Caco-2 (cell line): ENCODE results near the gene KCNG3. TPM values are rescaled to one million over a fixed set of nuclear protein-coding genes. Genes with fewer than 3 reads are reported as not detected.

Experiments used
- BruUV-seq: library from RNA; stranded (reverse); fragments of 400-500 nt; replicated peaks from 2 replicates; lab custom pipeline; 2021; lab: Mats Ljungman, UMichigan
- CTCF ChIA-PET: fragments of 300-600 bp; sonication (Branson Sonifier 250); formaldehyde crosslinking; loops from one replicate; lab custom pipeline; 2022; ENCODE audit warnings: antibody characterized with exemption; lab: Charles Lee
- POLR2A ChIA-PET: fragments of 300-600 bp; sonication (Branson Sonifier 250); formaldehyde crosslinking; loops from one replicate; lab custom pipeline; 2022; ENCODE audit warnings: antibody characterized with exemption; lab: Charles Lee
- DNase-seq, 2 experiments: peaks; one replicate each; pipeline versions ENCODE4 v3.0.0 to v3.0.0-alpha.2; 2020 to 2022
- H3K27me3 ChIP-seq: replicated peaks from 2 replicates; pipeline ENCODE4 v1.6.0; 2011; ENCODE audit warnings: low read length; ENCODE audit not compliant: control insufficient read depth, insufficient read depth
- H3K36me3 ChIP-seq: 2 replicates; pipeline ENCODE4 v1.5.1; 2011; ENCODE audit warnings: low read length; ENCODE audit not compliant: control insufficient read depth, insufficient read depth
- H3K4me1 ChIP-seq: fragments of 250-450 bp; sonication (Bioruptor Pico); 2 replicates; pipeline ENCODE4 v1.5.1; 2020; ENCODE audit warnings: mild to moderate bottlenecking
- H3K4me3 ChIP-seq: 2 replicates; pipeline ENCODE4 v1.5.1; 2011; ENCODE audit warnings: low read depth, mild to moderate bottlenecking, control low read depth, low read length
- H3K9me3 ChIP-seq: fragments of 250-450 bp; sonication (Bioruptor Pico); 2 replicates; pipeline ENCODE4 v1.5.1; 2020; ENCODE audit warnings: mild to moderate bottlenecking, moderate library complexity
- H3K27ac Mint-ChIP-seq: one replicate; pipeline ENCODE4 v1.8.0; 2022; ENCODE audit warnings: mixed read lengths; ENCODE audit not compliant: unreplicated experiment
- H3K27me3 Mint-ChIP-seq: one replicate; pipeline ENCODE4 v1.8.0; 2022; ENCODE audit warnings: mixed read lengths; ENCODE audit not compliant: insufficient read depth, unreplicated experiment
- H3K36me3 Mint-ChIP-seq: one replicate; pipeline ENCODE4 v1.8.0; 2022; ENCODE audit warnings: mild to moderate bottlenecking, mixed read lengths; ENCODE audit not compliant: insufficient read depth, unreplicated experiment
- H3K4me1 Mint-ChIP-seq: one replicate; pipeline ENCODE4 v1.8.0; 2022; ENCODE audit warnings: low read depth, mixed read lengths; ENCODE audit not compliant: unreplicated experiment
- H3K4me3 Mint-ChIP-seq: one replicate; pipeline ENCODE4 v1.8.0; 2022; ENCODE audit warnings: mild to moderate bottlenecking, moderate library complexity, mixed read lengths; ENCODE audit not compliant: unreplicated experiment
- H3K9me3 Mint-ChIP-seq: one replicate; pipeline ENCODE4 v1.8.0; 2022; ENCODE audit warnings: mixed read lengths; ENCODE audit not compliant: unreplicated experiment
- CTCF ChIP-seq, 2 experiments: fragments of 200-600 bp in 1 of 2; IDR thresholded peaks; 1 replicate in 1 of 2; 2 replicates in 1 of 2; pipeline versions ENCODE4 v1.5.1 to v1.8.0; 2011 to 2022; ENCODE audit warnings: antibody characterized with exemption in 1 of 2, control low read depth in 1 of 2, inconsistent platforms in 1 of 2, low read depth in 1 of 2, low read length in 1 of 2, mild to moderate bottlenecking in 1 of 2, moderate library complexity in 1 of 2; ENCODE audit not compliant: insufficient read depth in 1 of 2, severe bottlenecking in 1 of 2, unreplicated experiment in 1 of 2
- intact Hi-C: fragments of 100-400 bp; cut with micrococcal nuclease; formaldehyde crosslinking; loops from one replicate; pipeline ENCODE4 v1.10.0; 2022; ENCODE audit not compliant: unreplicated experiment
- total RNA-seq: library from RNA; stranded (reverse); gene quantifications from 2 replicates; pipeline ENCODE4 v1.2.3, GENCODE V29; 2022

KCNG3 gene
- total RNA-seq, 1 experiment from 2014 or later: 1.1 TPM

GRCh38 chr2:42424033-42424432 is 69.7 kb downstream of the KCNG3 start:
- H3K27me3 Mint-ChIP-seq: peaks cover 13% of the 10 kb centered on the region
- CTCF ChIA-PET: no interaction called here
- no peak overlapping the region for H3K27ac Mint-ChIP-seq
- H3K4me3 ChIP-seq: no peak overlapping the region
- no peak overlapping the region for H3K4me3 Mint-ChIP-seq
- intact Hi-C loops: no loop called here
- no peaks in the 10 kb centered on the region for H3K36me3 Mint-ChIP-seq
- BruUV-seq: no TSS peak
- peaks cover 4% of the 10 kb centered on the region; the same call in 1 of the 2 replicates for H3K4me1 ChIP-seq
- H3K9me3 Mint-ChIP-seq: no peaks in the 10 kb centered on the region
- no peaks in the 10 kb centered on the region for H3K36me3 ChIP-seq
- no peaks in the 10 kb centered on the region for H3K27me3 ChIP-seq
- DNase-seq: no peak
- no peak for TF ChIP-seq CTCF (IDR thresholded peaks at IDR 0.05; ENCODE audit: insufficient read depth in 1 of 2, low read depth in 1 of 2, low read length in 1 of 2, severe bottlenecking in 1 of 2, unreplicated experiment in 1 of 2)
- POLR2A ChIA-PET: no interaction called here
- H3K4me1 Mint-ChIP-seq: no peaks in the 10 kb centered on the region
- H3K9me3 ChIP-seq: no peaks in the 10 kb centered on the region

DNA sequence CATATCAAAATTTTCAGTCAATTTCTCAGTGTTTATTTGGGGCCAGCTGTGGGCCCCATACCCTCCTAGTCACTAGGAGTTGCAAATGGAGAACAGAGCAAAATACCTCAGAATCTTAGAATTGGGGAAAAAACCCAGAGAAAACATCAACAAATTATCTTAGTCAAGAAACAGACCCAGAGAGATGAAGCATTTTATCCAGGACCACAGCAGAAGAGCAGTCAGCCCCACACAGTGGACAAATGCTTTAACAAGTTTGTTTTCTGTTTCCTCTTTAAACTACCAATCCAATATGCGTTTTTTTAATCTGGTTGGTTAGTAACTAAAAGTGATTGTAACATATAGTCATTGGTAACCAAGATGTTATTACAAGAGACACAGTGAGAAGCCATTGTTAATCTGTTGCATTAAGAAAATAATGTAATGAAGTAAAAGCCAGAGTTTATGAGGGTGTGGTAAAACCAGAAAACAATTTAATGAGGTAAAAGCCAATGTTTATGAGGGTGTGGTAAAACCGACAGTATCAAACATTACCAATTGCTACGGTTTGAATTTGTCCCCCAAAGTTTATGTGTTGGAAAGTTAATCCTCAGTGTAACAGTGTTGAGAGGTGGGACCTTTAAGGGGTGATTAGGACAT is 72.1 kb downstream of the KCNG3 start:
- POLR2A ChIA-PET: no interaction called here
- BruUV-seq: no TSS peak
- Histone ChIP-seq H3K9me3 (no peaks in the 10 kb centered on the region), H3K27me3 (no peaks in the 10 kb centered on the region), H3K4me3 (no peak overlapping the region), H3K36me3 (no peaks in the 10 kb centered on the region), H3K4me1 (peaks cover 4% of the 10 kb centered on the region; the same call in 1 of the 2 replicates)
- CTCF ChIA-PET: no interaction called here
- intact Hi-C loops: no loop called here
- Mint-ChIP-seq H3K4me1 (no peaks in the 10 kb centered on the region), H3K4me3 (no peak overlapping the region), H3K27ac (no peak overlapping the region), H3K36me3 (no peaks in the 10 kb centered on the region), H3K9me3 (no peaks in the 10 kb centered on the region), H3K27me3 (peaks cover 13% of the 10 kb centered on the region)
- TF ChIP-seq CTCF (IDR thresholded peaks at IDR 0.05; ENCODE audit: insufficient read depth in 1 of 2, low read depth in 1 of 2, low read length in 1 of 2, severe bottlenecking in 1 of 2, unreplicated experiment in 1 of 2): no peak
- no peak for DNase-seq

- Mint-ChIP-seq H3K4me3 (no peak overlapping the region), H3K27ac (no peak overlapping the region), H3K36me3 (no peaks in the 10 kb centered on the region), H3K27me3 (peaks cover 13% of the 10 kb centered on the region), H3K4me1 (no peaks in the 10 kb centered on the region), H3K9me3 (no peaks in the 10 kb centered on the region)
- peaks cover 4% of the 10 kb centered on the region; the same call in 1 of the 2 replicates for H3K4me1 ChIP-seq
- BruUV-seq: no TSS peak
- CTCF ChIA-PET: no interaction called here
- no peak overlapping the region for H3K4me3 ChIP-seq
- POLR2A ChIA-PET: no interaction called here
- no peak for DNase-seq
- TF ChIP-seq CTCF (IDR thresholded peaks at IDR 0.05; ENCODE audit: insufficient read depth in 1 of 2, low read depth in 1 of 2, low read length in 1 of 2, severe bottlenecking in 1 of 2, unreplicated experiment in 1 of 2): no peak
- intact Hi-C loops: no loop called here
- no peaks in the 10 kb centered on the region for H3K36me3 ChIP-seq
- H3K9me3 ChIP-seq: no peaks in the 10 kb centered on the region
- no peaks in the 10 kb centered on the region for H3K27me3 ChIP-seq
Observed at GRCh38 chr2:42421157-42421485, 72.7 kb downstream of the KCNG3 start.
